ENCODE measurements around the gene XPNPEP2.

DNA sequence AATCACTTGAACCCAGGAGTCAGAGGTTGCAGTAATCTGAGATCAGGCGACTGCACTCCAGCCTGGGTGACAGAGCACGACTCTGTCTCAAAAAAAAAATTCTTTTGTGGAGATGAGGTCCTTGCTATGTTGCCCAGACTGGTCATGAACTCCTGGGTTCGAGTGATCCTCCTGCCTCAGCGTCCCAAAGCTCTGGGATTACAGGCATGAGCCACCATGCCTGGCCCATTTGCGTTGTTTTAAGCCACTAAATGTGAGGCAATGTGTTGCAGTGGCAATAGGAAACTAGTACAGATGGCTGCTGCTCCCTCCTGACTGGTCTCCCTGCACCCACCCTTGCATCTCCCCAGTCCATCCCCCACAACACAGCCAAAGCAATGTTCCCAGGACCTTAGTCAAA, 44.0 kb upstream of the XPNPEP2 start:
- TF ChIP-seq, protein P1, sequence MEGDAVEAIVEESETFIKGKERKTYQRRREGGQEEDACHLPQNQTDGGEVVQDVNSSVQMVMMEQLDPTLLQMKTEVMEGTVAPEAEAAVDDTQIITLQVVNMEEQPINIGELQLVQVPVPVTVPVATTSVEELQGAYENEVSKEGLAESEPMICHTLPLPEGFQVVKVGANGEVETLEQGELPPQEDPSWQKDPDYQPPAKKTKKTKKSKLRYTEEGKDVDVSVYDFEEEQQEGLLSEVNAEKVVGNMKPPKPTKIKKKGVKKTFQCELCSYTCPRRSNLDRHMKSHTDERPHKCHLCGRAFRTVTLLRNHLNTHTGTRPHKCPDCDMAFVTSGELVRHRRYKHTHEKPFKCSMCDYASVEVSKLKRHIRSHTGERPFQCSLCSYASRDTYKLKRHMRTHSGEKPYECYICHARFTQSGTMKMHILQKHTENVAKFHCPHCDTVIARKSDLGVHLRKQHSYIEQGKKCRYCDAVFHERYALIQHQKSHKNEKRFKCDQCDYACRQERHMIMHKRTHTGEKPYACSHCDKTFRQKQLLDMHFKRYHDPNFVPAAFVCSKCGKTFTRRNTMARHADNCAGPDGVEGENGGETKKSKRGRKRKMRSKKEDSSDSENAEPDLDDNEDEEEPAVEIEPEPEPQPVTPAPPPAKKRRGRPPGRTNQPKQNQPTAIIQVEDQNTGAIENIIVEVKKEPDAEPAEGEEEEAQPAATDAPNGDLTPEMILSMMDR (IDR thresholded peaks at IDR 0.05), result no peak
- TF ChIP-seq POLR2AphosphoS5 (IDR thresholded peaks at IDR 0.05), result no peak
- no peak for TF ChIP-seq POLR2A (IDR thresholded peaks at IDR 0.05)

Measured in stomach (tissue), 4 donors.